Umbilical cord (tissue), 2 donors: ENCODE data around the gene PARD3. TPM values are rescaled to one million over a fixed set of nuclear protein-coding genes. Genes with fewer than 3 reads are reported as not detected.
"Not testable (repeated sequence)": the region's sequence is repeated elsewhere in the genome, so short reads cannot be mapped to it uniquely, and the experiment has no call there.

Experiments
- DNase-seq: peaks from one replicate; pipeline ENCODE4 v3.0.0-alpha.2; 2015; ENCODE audit warnings: low spot score
- total RNA-seq: library from RNA; depleted of rRNA; stranded (reverse); fragments of >200 nt; gene quantifications from one replicate; pipeline ENCODE4 v1.2.3, GENCODE V29; 2014; ENCODE audit warnings: low replicate concordance; ENCODE audit not compliant: insufficient read depth

Gene PARD3
- total RNA-seq, 1 donor from 2014 or later = 27.0 TPM

- not testable (repeated sequence) for DNase-seq
Measured at GRCh38 chr10:34268410-34268809, 546.7 kb downstream of the PARD3 start.

- DNase-seq = no peak
Measured at GRCh38 chr10:34262985-34263384, 552.1 kb downstream of the PARD3 start.

- no peak for DNase-seq
Measured at GRCh38 chr10:34260904-34261303, 554.2 kb downstream of the PARD3 start.

GRCh38 chr10:34256216-34256615 is 558.9 kb downstream of the PARD3 start:
- DNase-seq = no peak

GRCh38 chr10:34255035-34255434 is 560.1 kb downstream of the PARD3 start:
- DNase-seq = no peak

- DNase-seq = peak; percentile 41
Measured at GRCh38 chr10:34254596-34254995, 560.5 kb downstream of the PARD3 start.

- no peak for DNase-seq
Measured at GRCh38 chr10:34252111-34252510, 563.0 kb downstream of the PARD3 start.

- no peak for DNase-seq
Measured at GRCh38 chr10:34251177-34251576, 563.9 kb downstream of the PARD3 start.

GRCh38 chr10:34250722-34251121 is 564.4 kb downstream of the PARD3 start:
- DNase-seq = no peak

GRCh38 chr10:34249634-34250033 is 565.5 kb downstream of the PARD3 start:
- DNase-seq = no peak

- DNase-seq = no peak
Measured at GRCh38 chr10:34247560-34247959, 567.5 kb downstream of the PARD3 start.

- DNase-seq = peak; percentile 73
Measured at GRCh38 chr10:34244756-34245484, 570.2 kb downstream of the PARD3 start.

GRCh38 chr10:34241226-34242000 is 573.7 kb downstream of the PARD3 start:
- DNase-seq = no peak

- peak; percentile 52 for DNase-seq
Measured at GRCh38 chr10:34240039-34240438, 575.1 kb downstream of the PARD3 start.

GRCh38 chr10:34237898-34238455 is 577.1 kb downstream of the PARD3 start:
- DNase-seq = no peak

GRCh38 chr10:34236931-34237330 is 578.2 kb downstream of the PARD3 start:
- DNase-seq = no peak

GRCh38 chr10:34235164-34235832 is 579.8 kb downstream of the PARD3 start:
- no peak for DNase-seq

- DNase-seq = no peak
Measured at GRCh38 chr10:34232481-34232880, 582.6 kb downstream of the PARD3 start.

GRCh38 chr10:34231441-34232180 is 583.5 kb downstream of the PARD3 start:
- DNase-seq = no peak

- DNase-seq = no peak
Measured at GRCh38 chr10:34229917-34230316, 585.2 kb downstream of the PARD3 start.

GRCh38 chr10:34228066-34228465 is 587.0 kb downstream of the PARD3 start:
- DNase-seq = no peak
